CD4-positive, alpha-beta T cell (primary cell): Measurements from ENCODE around the gene SUFU. TPM values are rescaled to one million over a fixed set of nuclear protein-coding genes. Genes with fewer than 3 reads are reported as not detected.

Experiments
- ATAC-seq: fragments of 200-7000 bp; cut with Tn5 transposase; one replicate; pipeline ENCODE4 v1.10.0; 2022; ENCODE audit warnings: mild to moderate bottlenecking; ENCODE audit not compliant: poor library complexity
- CTCF ChIA-PET: fragments of 350-600 bp; sonication (Branson Sonifier 250); formaldehyde crosslinking; loops from one replicate; lab custom pipeline; 2021; ENCODE audit warnings: antibody characterized with exemption, inconsistent platforms; lab: Charles Lee
- POLR2A ChIA-PET: fragments of 350-600 bp; sonication (Branson Sonifier 250); formaldehyde crosslinking; loops from one replicate; lab custom pipeline; 2021; ENCODE audit warnings: antibody characterized with exemption, inconsistent platforms; lab: Charles Lee
- DNase-seq, 14 experiments: peaks; one replicate each; pipeline ENCODE4 v3.0.0-alpha.2; 2013 to 2020; ENCODE audit warnings: mixed read lengths in 2 of 14
- H3K27ac ChIP-seq, 2 donors: one replicate each; pipeline versions ENCODE4 v1.5.1 to v1.7.0; 2013; ENCODE audit warnings: low read length in 2 of 2, low read depth in 1 of 2, mild to moderate bottlenecking in 1 of 2
- H3K27me3 ChIP-seq, 2 experiments: 1 replicate in 1 of 2; 2 replicates in 1 of 2; pipeline versions ENCODE4 v1.6.1 to v1.7.0; 2013; ENCODE audit warnings: low read length in 2 of 2, control low read depth in 1 of 2, mild to moderate bottlenecking in 1 of 2, moderate library complexity in 1 of 2; ENCODE audit not compliant: insufficient read depth in 2 of 2, control insufficient read depth in 1 of 2
- H3K36me3 ChIP-seq: one replicate; pipeline ENCODE4 v1.6.1; 2013; ENCODE audit warnings: low read length, control low read depth; ENCODE audit not compliant: insufficient read depth
- H3K4me1 ChIP-seq: one replicate; pipeline ENCODE4 v1.6.1; 2013; ENCODE audit warnings: low read length, control low read depth; ENCODE audit not compliant: insufficient read depth
- H3K4me3 ChIP-seq: one replicate; pipeline ENCODE4 v1.5.1; 2013; ENCODE audit warnings: mild to moderate bottlenecking, low read length, moderate library complexity
- H3K9me3 ChIP-seq, 2 experiments: 1 replicate in 1 of 2; 2 replicates in 1 of 2; pipeline versions ENCODE4 v1.6.1 to v1.7.0; 2013; ENCODE audit warnings: low read length in 2 of 2, mild to moderate bottlenecking in 2 of 2, control low read depth in 1 of 2, moderate library complexity in 1 of 2; ENCODE audit not compliant: control insufficient read depth in 1 of 2, insufficient read depth in 1 of 2
- H3K27ac Mint-ChIP-seq: one replicate; pipeline ENCODE4 v1.8.0; 2020; ENCODE audit warnings: mixed read lengths
- H3K27me3 Mint-ChIP-seq: one replicate; pipeline ENCODE4 v1.8.0; 2021; ENCODE audit warnings: mixed read lengths
- H3K36me3 Mint-ChIP-seq: one replicate; pipeline ENCODE4 v1.8.0; 2021; ENCODE audit warnings: low read depth, mixed read lengths
- H3K4me1 Mint-ChIP-seq: one replicate; pipeline ENCODE4 v1.8.0; 2021; ENCODE audit warnings: low read depth, mixed read lengths
- H3K4me3 Mint-ChIP-seq: one replicate; pipeline ENCODE4 v1.8.0; 2020; ENCODE audit warnings: mild to moderate bottlenecking, mixed read lengths
- H3K9me3 Mint-ChIP-seq: one replicate; pipeline ENCODE4 v1.8.0; 2020; ENCODE audit warnings: mixed read lengths
- CTCF ChIP-seq: fragments of 200-600 bp; IDR thresholded peaks from one replicate; pipeline ENCODE4 v1.8.0; 2022; ENCODE audit warnings: antibody characterized with exemption, mild to moderate bottlenecking
- intact Hi-C, 2 experiments: fragments of 100-400 bp; cut with DNase I in 1 of 2; cut with micrococcal nuclease in 1 of 2; formaldehyde crosslinking; loops; one replicate each; pipeline versions ENCODE4 v1.15.1 to v1.9.0; 2023 to 2025; cut with DNase I, micrococcal nuclease
- total RNA-seq, 174 experiments: library from RNA in 2 of 174; stranded (reverse) in 2 of 174; gene quantifications; one replicate each; pipeline ENCODE4 v1.2.3 and lab custom pipeline; 2021 to 2026

SUFU gene
- total RNA-seq, 2 experiments from 2014 or later: 6.7 to 7.3 TPM

DNA sequence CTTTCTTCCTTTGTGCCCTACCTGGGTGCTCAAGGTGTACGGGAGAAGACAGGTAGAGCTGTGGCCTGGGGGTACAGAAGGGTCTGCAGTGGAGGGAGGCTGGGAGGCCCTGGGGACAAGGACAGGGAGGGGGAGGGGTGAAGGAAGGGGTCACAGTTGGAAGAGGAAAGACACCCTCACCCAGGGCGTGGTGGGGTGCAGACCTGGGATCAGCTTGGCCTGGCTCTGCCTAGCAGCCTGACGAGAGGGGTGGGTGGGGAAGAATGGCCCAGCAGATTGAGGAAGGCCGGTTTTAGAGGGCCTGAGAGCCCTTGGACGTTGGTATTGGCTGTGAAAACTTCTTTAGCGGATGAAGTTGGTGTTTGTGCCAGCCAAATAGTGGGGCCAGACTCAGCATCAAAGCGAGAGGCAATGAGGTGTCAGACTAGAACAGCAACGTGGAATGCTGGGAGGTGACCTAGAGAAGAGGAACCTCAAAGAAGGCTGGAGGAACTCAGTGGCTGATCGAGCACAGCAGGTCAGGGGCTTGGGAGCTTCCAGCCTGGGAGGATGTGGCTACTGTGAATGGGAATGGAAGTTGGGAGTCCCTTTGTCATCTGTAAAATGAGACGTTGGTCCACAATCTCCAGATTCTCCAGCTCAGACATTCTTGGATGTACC lies 122.4 kb downstream of the SUFU start:
- ChIA-PET POLR2A (interaction anchor here (1.1 kb wide), 1 partner anchor 10 kb away, joined by 3 read pairs; no protein-coding TSS in a partner anchor), CTCF (no interaction called here)
- Histone ChIP-seq H3K4me3 (no peak overlapping the region), H3K27ac (no peak overlapping the region), H3K9me3 (no peaks in the 10 kb centered on the region), H3K4me1 (peaks cover 10% of the 10 kb centered on the region), H3K36me3 (peaks cover 27% of the 10 kb centered on the region), H3K27me3 (no peaks in the 10 kb centered on the region)
- no peak for ATAC-seq
- no peak overlapping the region for H3K27ac Mint-ChIP-seq
- H3K4me3 Mint-ChIP-seq: no peak overlapping the region
- peaks cover 11% of the 10 kb centered on the region for H3K36me3 Mint-ChIP-seq
- DNase-seq: no peak
- peaks cover 5% of the 10 kb centered on the region for H3K4me1 Mint-ChIP-seq
- TF ChIP-seq CTCF: no peak
- H3K27me3 Mint-ChIP-seq: no peaks in the 10 kb centered on the region
- H3K9me3 Mint-ChIP-seq: no peaks in the 10 kb centered on the region
- intact Hi-C loops: no loop called here

DNA sequence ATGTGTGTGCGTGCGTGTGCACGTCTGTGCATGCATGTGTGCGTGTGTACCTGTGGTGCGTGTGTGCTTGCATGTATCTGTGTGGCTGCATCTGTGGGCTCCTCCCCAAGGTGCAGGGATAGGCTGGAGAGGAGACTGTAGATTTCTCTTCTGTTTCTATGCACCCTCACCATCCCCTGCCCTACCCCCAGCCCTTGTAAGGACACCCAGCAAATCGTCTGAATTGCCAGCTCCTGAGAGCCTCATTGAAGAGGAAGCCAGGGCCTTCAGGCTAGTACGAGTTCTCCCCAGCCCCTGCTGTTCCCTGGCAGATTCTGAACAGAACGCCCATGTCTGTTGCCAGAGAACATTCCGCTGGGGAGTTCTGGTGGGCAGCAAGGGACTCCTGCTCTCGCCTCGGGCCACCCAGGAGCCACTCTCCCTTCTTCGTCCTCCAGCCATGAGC lies 123.5 kb downstream of the SUFU start:
- H3K36me3 Mint-ChIP-seq: peaks cover 13% of the 10 kb centered on the region
- intact Hi-C loops: no loop called here
- no peaks in the 10 kb centered on the region for H3K27me3 Mint-ChIP-seq
- Histone ChIP-seq H3K4me3 (no peak overlapping the region), H3K9me3 (no peaks in the 10 kb centered on the region), H3K4me1 (peaks cover 5% of the 10 kb centered on the region), H3K27ac (no peak overlapping the region), H3K27me3 (no peaks in the 10 kb centered on the region), H3K36me3 (peaks cover 25% of the 10 kb centered on the region)
- ChIA-PET CTCF (no interaction called here), POLR2A (interaction anchor here (0.6 to 1.1 kb wide), 2 partner anchors 8 to 839 kb away, joined by 3 read pairs; no protein-coding TSS in a partner anchor)
- ATAC-seq (no peak), DNase-seq (no peak)
- H3K9me3 Mint-ChIP-seq: no peaks in the 10 kb centered on the region
- no peak for TF ChIP-seq CTCF
- H3K4me3 Mint-ChIP-seq: no peak overlapping the region
- H3K4me1 Mint-ChIP-seq: peaks cover 3% of the 10 kb centered on the region
- H3K27ac Mint-ChIP-seq: no peak overlapping the region

GRCh38 chr10:102627736-102628293 lies 124.0 kb downstream of the SUFU start:
- H3K27me3 Mint-ChIP-seq: no peaks in the 10 kb centered on the region
- H3K4me1 Mint-ChIP-seq: peaks cover 8% of the 10 kb centered on the region
- H3K27me3 ChIP-seq: no peaks in the 10 kb centered on the region
- no peak overlapping the region for H3K4me3 ChIP-seq
- H3K27ac ChIP-seq: no peak overlapping the region
- intact Hi-C loops: no loop called here
- no peaks in the 10 kb centered on the region for H3K9me3 ChIP-seq
- peaks cover 25% of the 10 kb centered on the region for H3K36me3 ChIP-seq
- H3K36me3 Mint-ChIP-seq: peaks cover 13% of the 10 kb centered on the region
- H3K4me3 Mint-ChIP-seq: no peak overlapping the region
- DNase-seq (no peak), ATAC-seq (no peak)
- ChIA-PET CTCF (no interaction called here), POLR2A (interaction anchor here (1.4 kb wide), 1 partner anchor 16 kb away, joined by 4 read pairs; the partner anchor contains the start of gene TRIM8)
- TF ChIP-seq CTCF: no peak
- H3K4me1 ChIP-seq: peaks cover 10% of the 10 kb centered on the region
- no peaks in the 10 kb centered on the region for H3K9me3 Mint-ChIP-seq
- H3K27ac Mint-ChIP-seq: no peak overlapping the region
